WTC11 (cell line): ENCODE measurements around the gene C16orf90. TPM values are rescaled to one million over a fixed set of nuclear protein-coding genes. Genes with fewer than 3 reads are reported as not detected.

ENCODE experiments used
- ATAC-seq: fragments of 200-7000 bp; cut with Tn5 transposase; 2 replicates; pipeline ENCODE4 v1.10.0; 2021; ENCODE audit warnings: mild to moderate bottlenecking, moderate library complexity
- CTCF ChIA-PET: fragments of 300-600 bp; sonication (Branson Sonifier 250); formaldehyde crosslinking; loops from one replicate; lab custom pipeline; 2021; ENCODE audit warnings: antibody characterized with exemption; lab: Charles Lee
- POLR2A ChIA-PET: fragments of 350-600 bp; sonication (Branson Sonifier 250); formaldehyde crosslinking; loops from one replicate; lab custom pipeline; 2021; ENCODE audit warnings: antibody characterized with exemption; lab: Charles Lee
- DNase-seq: peaks from one replicate; pipeline ENCODE4 v3.0.0; 2021; ENCODE audit warnings: low spot score
- H3K27ac Mint-ChIP-seq: 2 replicates; pipeline ENCODE4 v1.8.0; 2021; ENCODE audit warnings: mixed read lengths
- H3K27me3 Mint-ChIP-seq: 2 replicates; pipeline ENCODE4 v1.8.0; 2021; ENCODE audit warnings: low read depth, mild to moderate bottlenecking, moderate library complexity, mixed read lengths
- H3K36me3 Mint-ChIP-seq: 2 replicates; pipeline ENCODE4 v1.8.0; 2021; ENCODE audit warnings: mixed read lengths
- H3K4me1 Mint-ChIP-seq: 2 replicates; pipeline ENCODE4 v1.8.0; 2022; ENCODE audit warnings: mixed read lengths
- H3K4me3 Mint-ChIP-seq: 2 replicates; pipeline ENCODE4 v1.8.0; 2021; ENCODE audit warnings: mild to moderate bottlenecking, moderate library complexity, mixed read lengths
- H3K9me3 Mint-ChIP-seq: 2 replicates; pipeline ENCODE4 v1.8.0; 2021; ENCODE audit warnings: mixed read lengths
- FOXK1 ChIP-seq: sonication (generic); formaldehyde crosslinking; IDR thresholded peaks from 2 replicates; pipeline ENCODE4 v1.8.0; 2022; ENCODE audit warnings: mild to moderate bottlenecking, moderate library complexity, missing genetic modification reagents
- GRHL2 ChIP-seq: fragments of 250-450 bp; sonication (Bioruptor Pico); IDR thresholded peaks from 2 replicates; pipeline ENCODE4 v1.8.0; 2022; ENCODE audit warnings: mild to moderate bottlenecking, moderate library complexity; ENCODE audit not compliant: insufficient replicate concordance, severe bottlenecking
- KAT7 ChIP-seq: sonication (generic); formaldehyde crosslinking; IDR thresholded peaks from 2 replicates; pipeline ENCODE4 v1.8.1; 2023; ENCODE audit warnings: missing genetic modification reagents, mild to moderate bottlenecking, borderline replicate concordance
- MXD4 ChIP-seq: fragments of 250-450 bp; sonication (Bioruptor Pico); IDR thresholded peaks from 2 replicates; pipeline ENCODE4 v1.8.0; 2021; ENCODE audit warnings: mild to moderate bottlenecking, moderate library complexity, borderline replicate concordance
- MYBL2 ChIP-seq: sonication (generic); formaldehyde crosslinking; IDR thresholded peaks from 2 replicates; pipeline ENCODE4 v1.8.1; 2023; ENCODE audit warnings: mild to moderate bottlenecking, moderate library complexity, missing genetic modification reagents
- OVOL2 ChIP-seq: fragments of 250-450 bp; sonication (Bioruptor Pico); IDR thresholded peaks from 2 replicates; pipeline ENCODE4 v1.9.0; 2021; ENCODE audit warnings: mild to moderate bottlenecking, borderline replicate concordance
- PRDM15 ChIP-seq: sonication (generic); formaldehyde crosslinking; IDR thresholded peaks from 2 replicates; pipeline ENCODE4 v1.8.0; 2022; ENCODE audit warnings: missing genetic modification reagents
- SMAD4 ChIP-seq: sonication (generic); formaldehyde crosslinking; IDR thresholded peaks from 2 replicates; pipeline ENCODE4 v1.8.0; 2022; ENCODE audit warnings: mild to moderate bottlenecking, missing genetic modification reagents
- SOX15 ChIP-seq: fragments of 250-450 bp; sonication (Bioruptor Pico); IDR thresholded peaks from 2 replicates; pipeline ENCODE4 v1.9.0; 2021; ENCODE audit warnings: mild to moderate bottlenecking
- ZNF121 ChIP-seq: sonication (generic); formaldehyde crosslinking; IDR thresholded peaks from 2 replicates; pipeline ENCODE4 v1.8.0; 2023; ENCODE audit warnings: missing genetic modification reagents
- ZNF219 ChIP-seq: sonication (generic); formaldehyde crosslinking; IDR thresholded peaks from 2 replicates; pipeline ENCODE4 v1.8.0; 2023; ENCODE audit warnings: missing genetic modification reagents, mild to moderate bottlenecking, borderline replicate concordance
- ZNF317 ChIP-seq: sonication (generic); formaldehyde crosslinking; IDR thresholded peaks from 2 replicates; pipeline ENCODE4 v1.8.1; 2023; ENCODE audit warnings: low read depth, mild to moderate bottlenecking, moderate library complexity, missing genetic modification reagents, borderline replicate concordance
- ZNF532 ChIP-seq: fragments of 250-450 bp; sonication (Bioruptor Pico); IDR thresholded peaks from 2 replicates; pipeline ENCODE4 v1.9.0; 2021; ENCODE audit warnings: mild to moderate bottlenecking, borderline replicate concordance
- total RNA-seq: library from RNA; stranded (reverse); gene quantifications from 3 replicates; pipeline ENCODE4 v1.2.3, GENCODE V29; 2021
- TF ChIP-seq, protein P1 (sequence below): sonication (generic); formaldehyde crosslinking; conservative IDR thresholded peaks from 2 replicates; pipeline ENCODE4 v1.8.1; 2023; ENCODE audit warnings: mild to moderate bottlenecking, low read depth, missing genetic modification reagents, moderate library complexity
- TF ChIP-seq, protein P2 (sequence below): sonication (generic); formaldehyde crosslinking; IDR thresholded peaks from 2 replicates; pipeline ENCODE4 v1.8.1; 2023; ENCODE audit warnings: mild to moderate bottlenecking, moderate library complexity, missing genetic modification reagents
- TF ChIP-seq, protein P3 (sequence below): sonication (generic); formaldehyde crosslinking; IDR thresholded peaks from 2 replicates; pipeline ENCODE4 v1.8.0; 2022; ENCODE audit warnings: mild to moderate bottlenecking, missing genetic modification reagents
- TF ChIP-seq, protein P4 (sequence below): sonication (generic); formaldehyde crosslinking; IDR thresholded peaks from 2 replicates; pipeline ENCODE4 v1.8.0; 2022; ENCODE audit warnings: mild to moderate bottlenecking, missing genetic modification reagents

C16orf90 gene
- total RNA-seq, 1 experiment from 2014 or later = not detected

- no peaks in the 10 kb centered on the region for H3K27me3 Mint-ChIP-seq
- no peak for DNase-seq
- H3K36me3 Mint-ChIP-seq = peaks cover 31% of the 10 kb centered on the region
- ChIA-PET CTCF (interaction anchor here (0.6 to 1.4 kb wide), 7 partner anchors 15 to 296 kb away, joined by 3 to 6 read pairs (median 3); partner anchors contain the start of genes CLUAP1, NAA60 and ZNF597), POLR2A (no interaction called here)
- H3K9me3 Mint-ChIP-seq = no peaks in the 10 kb centered on the region
- TF ChIP-seq OVOL2 (CRISPR knock-in tag) (no peak), PRDM15 (0 out of 2 replicates have a peak, but pooled peaks have one; percentile 5)
- H3K4me3 Mint-ChIP-seq = no peak overlapping the region
- ATAC-seq = no peak
- peaks cover 10% of the 10 kb centered on the region for H3K4me1 Mint-ChIP-seq
- no peak overlapping the region for H3K27ac Mint-ChIP-seq
Measured at GRCh38 chr16:3485097-3485745, 10.1 kb downstream of the C16orf90 start.

DNA sequence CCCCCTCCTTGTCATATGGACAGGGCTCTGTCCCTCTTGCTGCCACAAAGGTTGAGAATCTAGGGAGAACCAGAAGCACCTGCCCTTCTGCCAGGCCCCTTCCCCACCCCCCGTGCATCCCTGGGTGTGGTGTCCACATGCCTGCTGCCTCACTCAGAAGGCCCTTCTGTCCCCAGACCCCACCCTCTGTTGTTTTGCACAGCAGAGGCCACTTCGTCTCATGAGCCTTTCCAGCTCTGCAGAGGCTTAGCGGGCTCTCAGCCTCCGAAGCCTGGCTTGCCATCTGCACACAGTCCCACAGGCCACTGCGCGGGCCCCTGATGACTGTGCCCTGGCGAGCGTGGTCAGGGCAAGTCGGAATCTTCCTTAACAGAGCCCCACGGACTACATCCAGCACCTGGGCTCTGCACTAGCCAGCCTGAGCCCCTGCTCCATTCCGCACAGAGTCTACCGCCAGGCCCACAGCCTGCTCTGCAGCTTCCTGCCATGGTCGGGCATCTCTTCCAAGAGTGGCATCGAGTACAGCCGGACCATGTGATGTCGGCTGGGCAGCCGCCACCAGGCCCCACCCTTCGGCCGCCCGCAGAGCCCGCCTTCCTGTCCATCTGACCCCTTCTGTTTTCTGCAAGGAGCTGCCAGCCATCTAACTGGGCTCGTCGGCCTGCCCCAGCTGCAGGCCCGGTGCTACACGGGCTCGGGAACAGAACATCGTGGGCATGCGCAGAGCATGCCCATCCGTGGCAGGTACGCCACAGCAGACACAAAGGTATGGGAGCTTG, 10.8 kb downstream of the C16orf90 start:
- H3K4me1 Mint-ChIP-seq = peaks cover 10% of the 10 kb centered on the region
- ChIA-PET CTCF (interaction anchor here (1.2 kb wide), 1 partner anchor 27 kb away, joined by 3 read pairs; no protein-coding TSS in a partner anchor), POLR2A (no interaction called here)
- H3K4me3 Mint-ChIP-seq = no peak overlapping the region
- H3K27ac Mint-ChIP-seq = no peak overlapping the region
- peaks cover 36% of the 10 kb centered on the region for H3K36me3 Mint-ChIP-seq
- no peaks in the 10 kb centered on the region for H3K9me3 Mint-ChIP-seq
- no peaks in the 10 kb centered on the region for H3K27me3 Mint-ChIP-seq
- no peak for ATAC-seq
- DNase-seq = no peak
- TF ChIP-seq GRHL2 (CRISPR knock-in tag) = no peak
- TF ChIP-seq FOXK1 = no peak
- TF ChIP-seq, protein P1, sequence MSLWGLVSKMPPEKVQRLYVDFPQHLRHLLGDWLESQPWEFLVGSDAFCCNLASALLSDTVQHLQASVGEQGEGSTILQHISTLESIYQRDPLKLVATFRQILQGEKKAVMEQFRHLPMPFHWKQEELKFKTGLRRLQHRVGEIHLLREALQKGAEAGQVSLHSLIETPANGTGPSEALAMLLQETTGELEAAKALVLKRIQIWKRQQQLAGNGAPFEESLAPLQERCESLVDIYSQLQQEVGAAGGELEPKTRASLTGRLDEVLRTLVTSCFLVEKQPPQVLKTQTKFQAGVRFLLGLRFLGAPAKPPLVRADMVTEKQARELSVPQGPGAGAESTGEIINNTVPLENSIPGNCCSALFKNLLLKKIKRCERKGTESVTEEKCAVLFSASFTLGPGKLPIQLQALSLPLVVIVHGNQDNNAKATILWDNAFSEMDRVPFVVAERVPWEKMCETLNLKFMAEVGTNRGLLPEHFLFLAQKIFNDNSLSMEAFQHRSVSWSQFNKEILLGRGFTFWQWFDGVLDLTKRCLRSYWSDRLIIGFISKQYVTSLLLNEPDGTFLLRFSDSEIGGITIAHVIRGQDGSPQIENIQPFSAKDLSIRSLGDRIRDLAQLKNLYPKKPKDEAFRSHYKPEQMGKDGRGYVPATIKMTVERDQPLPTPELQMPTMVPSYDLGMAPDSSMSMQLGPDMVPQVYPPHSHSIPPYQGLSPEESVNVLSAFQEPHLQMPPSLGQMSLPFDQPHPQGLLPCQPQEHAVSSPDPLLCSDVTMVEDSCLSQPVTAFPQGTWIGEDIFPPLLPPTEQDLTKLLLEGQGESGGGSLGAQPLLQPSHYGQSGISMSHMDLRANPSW = no peak
- TF ChIP-seq, protein P2, sequence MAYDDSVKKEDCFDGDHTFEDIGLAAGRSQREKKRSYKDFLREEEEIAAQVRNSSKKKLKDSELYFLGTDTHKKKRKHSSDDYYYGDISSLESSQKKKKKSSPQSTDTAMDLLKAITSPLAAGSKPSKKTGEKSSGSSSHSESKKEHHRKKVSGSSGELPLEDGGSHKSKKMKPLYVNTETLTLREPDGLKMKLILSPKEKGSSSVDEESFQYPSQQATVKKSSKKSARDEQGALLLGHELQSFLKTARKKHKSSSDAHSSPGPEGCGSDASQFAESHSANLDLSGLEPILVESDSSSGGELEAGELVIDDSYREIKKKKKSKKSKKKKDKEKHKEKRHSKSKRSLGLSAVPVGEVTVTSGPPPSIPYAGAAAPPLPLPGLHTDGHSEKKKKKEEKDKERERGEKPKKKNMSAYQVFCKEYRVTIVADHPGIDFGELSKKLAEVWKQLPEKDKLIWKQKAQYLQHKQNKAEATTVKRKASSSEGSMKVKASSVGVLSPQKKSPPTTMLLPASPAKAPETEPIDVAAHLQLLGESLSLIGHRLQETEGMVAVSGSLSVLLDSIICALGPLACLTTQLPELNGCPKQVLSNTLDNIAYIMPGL (CRISPR knock-in tag) = no peak
- TF ChIP-seq, protein P3, sequence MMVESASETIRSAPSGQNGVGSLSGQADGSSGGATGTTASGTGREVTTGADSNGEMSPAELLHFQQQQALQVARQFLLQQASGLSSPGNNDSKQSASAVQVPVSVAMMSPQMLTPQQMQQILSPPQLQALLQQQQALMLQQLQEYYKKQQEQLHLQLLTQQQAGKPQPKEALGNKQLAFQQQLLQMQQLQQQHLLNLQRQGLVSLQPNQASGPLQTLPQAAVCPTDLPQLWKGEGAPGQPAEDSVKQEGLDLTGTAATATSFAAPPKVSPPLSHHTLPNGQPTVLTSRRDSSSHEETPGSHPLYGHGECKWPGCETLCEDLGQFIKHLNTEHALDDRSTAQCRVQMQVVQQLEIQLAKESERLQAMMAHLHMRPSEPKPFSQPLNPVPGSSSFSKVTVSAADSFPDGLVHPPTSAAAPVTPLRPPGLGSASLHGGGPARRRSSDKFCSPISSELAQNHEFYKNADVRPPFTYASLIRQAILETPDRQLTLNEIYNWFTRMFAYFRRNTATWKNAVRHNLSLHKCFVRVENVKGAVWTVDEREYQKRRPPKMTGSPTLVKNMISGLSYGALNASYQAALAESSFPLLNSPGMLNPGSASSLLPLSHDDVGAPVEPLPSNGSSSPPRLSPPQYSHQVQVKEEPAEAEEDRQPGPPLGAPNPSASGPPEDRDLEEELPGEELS (CRISPR knock-in tag) = no peak
- TF ChIP-seq ZNF532 (CRISPR knock-in tag) = no peak
- TF ChIP-seq ZNF121 (CRISPR knock-in tag) = no peak
- no peak for TF ChIP-seq SOX15 (CRISPR knock-in tag)
- TF ChIP-seq SMAD4 (CRISPR knock-in tag) = no peak
- no peak for TF ChIP-seq ZNF317 (CRISPR knock-in tag)
- no peak for TF ChIP-seq ZNF219 (CRISPR knock-in tag)
- no peak for TF ChIP-seq MYBL2 (CRISPR knock-in tag)
- TF ChIP-seq, protein P4, sequence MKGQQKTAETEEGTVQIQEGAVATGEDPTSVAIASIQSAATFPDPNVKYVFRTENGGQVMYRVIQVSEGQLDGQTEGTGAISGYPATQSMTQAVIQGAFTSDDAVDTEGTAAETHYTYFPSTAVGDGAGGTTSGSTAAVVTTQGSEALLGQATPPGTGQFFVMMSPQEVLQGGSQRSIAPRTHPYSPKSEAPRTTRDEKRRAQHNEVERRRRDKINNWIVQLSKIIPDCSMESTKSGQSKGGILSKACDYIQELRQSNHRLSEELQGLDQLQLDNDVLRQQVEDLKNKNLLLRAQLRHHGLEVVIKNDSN (CRISPR knock-in tag) = no peak
- no peak for TF ChIP-seq MXD4
- TF ChIP-seq KAT7 (CRISPR knock-in tag) = no peak
